HepG2 (cell line): Measurements from ENCODE around the gene WNT3. TPM values are rescaled to one million over a fixed set of nuclear protein-coding genes. Genes with fewer than 3 reads are reported as not detected.

Experiments
- ATAC-seq: fragments of 200-7000 bp; cut with Tn5 transposase; 3 replicates; pipeline ENCODE4 v1.9.1; 2020; ENCODE audit warnings: mild to moderate bottlenecking, moderate library complexity
- BruUV-seq: library from RNA; stranded (reverse); fragments of 400-500 nt; replicated peaks from 2 replicates; lab custom pipeline; 2021; lab: Mats Ljungman, UMichigan
- CTCF ChIA-PET: fragments of 300-600 bp; formaldehyde crosslinking; extraction: SDS; loops from one replicate; lab custom pipeline; 2021; ENCODE audit warnings: low total read pairs, inconsistent platforms, low intra/inter-chr PET ratio; lab: Yijun Ruan, JAX
- POLR2A ChIA-PET: fragments of 350-600 bp; sonication (Branson Sonifier 250); formaldehyde crosslinking; loops from one replicate; lab custom pipeline; 2020; ENCODE audit warnings: antibody characterized with exemption, inconsistent platforms; lab: Yijun Ruan, JAX
- DNase-seq: peaks from one replicate; pipeline ENCODE4 v3.0.0-alpha.2; 2015; ENCODE audit warnings: low spot score
- FAIRE-seq: peaks from 3 replicates; lab custom pipeline; 2011; peaks lifted over from hg19 to GRCh38; lab: Jason Lieb, UNC
- H2AFZ ChIP-seq: one replicate; pipeline ENCODE4 v1.6.1; 2011; ENCODE audit warnings: low read length, inconsistent platforms
- H3K27ac ChIP-seq: fragments of 300-600 bp; 3 replicates; pipeline ENCODE4 v1.8.0; 2011; ENCODE audit warnings: mixed run types, mild to moderate bottlenecking, mixed read lengths, low read length, inconsistent platforms; ENCODE audit not compliant: insufficient read depth; ENCODE audit errors: extremely low read length
- H3K27me3 ChIP-seq, 2 experiments: fragments of 200-600 bp in 1 of 2; 2 replicates in 1 of 2; 3 replicates in 1 of 2; pipeline versions ENCODE4 v1.6.0 to v1.8.0; 2011; ENCODE audit warnings: low read length in 2 of 2, mild to moderate bottlenecking in 2 of 2, moderate library complexity in 2 of 2, inconsistent platforms in 1 of 2; ENCODE audit not compliant: insufficient read depth in 2 of 2, control insufficient read depth in 1 of 2
- H3K36me3 ChIP-seq, 2 experiments: fragments of 200-600 bp in 1 of 2; replicated peaks in 1 of 2; 2 replicates in 1 of 2; 3 replicates in 1 of 2; pipeline versions ENCODE4 v1.5.1 to v1.8.0; 2011; ENCODE audit warnings: low read length in 2 of 2, inconsistent platforms in 1 of 2; ENCODE audit not compliant: insufficient read depth in 2 of 2, control insufficient read depth in 1 of 2
- H3K4me1 ChIP-seq: 2 replicates; pipeline ENCODE4 v1.5.1; 2012; ENCODE audit warnings: low read length, inconsistent platforms; ENCODE audit not compliant: insufficient read depth
- H3K4me2 ChIP-seq: 2 replicates; pipeline ENCODE4 v1.6.0; 2011; ENCODE audit warnings: low read depth, low read length, inconsistent platforms
- H3K4me3 ChIP-seq, 3 experiments: fragments of 200-600 bp in 1 of 3; sonication (generic), shearing (Covaris generic) in 1 of 3; replicated peaks in 1 of 3; 2 replicates each; pipeline ENCODE4 v1.5.1; 2011 to 2016; ENCODE audit warnings: low read length in 3 of 3, inconsistent platforms in 2 of 3, low read depth in 2 of 3, mild to moderate bottlenecking in 2 of 3, control low read depth in 1 of 3, mixed read lengths in 1 of 3; ENCODE audit not compliant: insufficient read depth in 1 of 3
- H3K79me2 ChIP-seq: one replicate; pipeline ENCODE4 v1.6.1; 2011; ENCODE audit warnings: low read length, inconsistent platforms; ENCODE audit not compliant: insufficient read depth
- H3K9ac ChIP-seq: 2 replicates; pipeline ENCODE4 v1.6.0; 2011; ENCODE audit warnings: mild to moderate bottlenecking, low read depth, low read length, inconsistent platforms; ENCODE audit not compliant: insufficient read depth
- H3K9me3 ChIP-seq: 2 replicates; pipeline ENCODE4 v1.5.1; 2012; ENCODE audit warnings: mild to moderate bottlenecking, low read length
- H4K20me1 ChIP-seq: 2 replicates; pipeline ENCODE4 v1.6.0; 2011; ENCODE audit warnings: inconsistent platforms, mild to moderate bottlenecking, low read length, moderate library complexity; ENCODE audit not compliant: insufficient read depth
- BRF2 ChIP-seq: sonication (generic); formaldehyde crosslinking; IDR thresholded peaks from 2 replicates; pipeline ENCODE4 v1.8.1; 2022; ENCODE audit warnings: mild to moderate bottlenecking, missing genetic modification reagents
- CCDC6 ChIP-seq: sonication (generic); formaldehyde crosslinking; IDR thresholded peaks from 2 replicates; pipeline ENCODE4 v1.8.1; 2022; ENCODE audit warnings: mild to moderate bottlenecking, missing genetic modification reagents, moderate library complexity
- CREM ChIP-seq, 2 experiments: sonication (generic) in 1 of 2; formaldehyde crosslinking in 1 of 2; IDR thresholded peaks; 2 replicates each; pipeline versions ENCODE4 v1.4.0 to v1.6.1; 2016 to 2020; ENCODE audit warnings: antibody characterized with exemption in 1 of 2, mild to moderate bottlenecking in 1 of 2, missing genetic modification reagents in 1 of 2
- HOXA5 ChIP-seq: sonication (generic); formaldehyde crosslinking; IDR thresholded peaks from 2 replicates; pipeline ENCODE4 v1.4.0; 2020; ENCODE audit warnings: missing genetic modification reagents
- MAX ChIP-seq: IDR thresholded peaks from 2 replicates; pipeline ENCODE4 v1.6.1; 2012; ENCODE audit warnings: inconsistent platforms
- POLR2G ChIP-seq: fragments of 200-400 bp; formaldehyde crosslinking; IDR thresholded peaks from 2 replicates; pipeline ENCODE4 v1.6.1; 2018; ENCODE audit warnings: mild to moderate bottlenecking, low read depth, low read length, moderate library complexity
- SP1 ChIP-seq, 2 experiments: fragments of 450-650 bp in 1 of 2; sonication (generic) in 1 of 2; formaldehyde crosslinking in 1 of 2; IDR thresholded peaks; 2 replicates each; pipeline versions ENCODE4 v1.4.0 to v1.6.1; 2016 to 2020; ENCODE audit warnings: missing genetic modification reagents in 1 of 2
- STAG1 ChIP-seq: sonication (generic); formaldehyde crosslinking; IDR thresholded peaks from 2 replicates; pipeline ENCODE4 v1.4.0; 2020; ENCODE audit warnings: missing genetic modification reagents
- ZBTB33 ChIP-seq: sonication (generic); formaldehyde crosslinking; IDR thresholded peaks from 2 replicates; pipeline ENCODE4 v1.4.0; 2020; ENCODE audit warnings: missing genetic modification reagents
- ZBTB42 ChIP-seq: sonication (generic); formaldehyde crosslinking; IDR thresholded peaks from 2 replicates; pipeline ENCODE4 v1.5.0; 2020; ENCODE audit warnings: mild to moderate bottlenecking, missing genetic modification reagents
- ZFP37 ChIP-seq: sonication (generic); formaldehyde crosslinking; IDR thresholded peaks from 2 replicates; pipeline ENCODE4 v1.4.0; 2020; ENCODE audit warnings: missing genetic modification reagents, borderline replicate concordance
- ZNF598 ChIP-seq: sonication (generic); formaldehyde crosslinking; IDR thresholded peaks from 2 replicates; pipeline ENCODE4 v1.5.1; 2020; ENCODE audit warnings: mild to moderate bottlenecking, missing genetic modification reagents, borderline replicate concordance
- ZNF644 ChIP-seq: IDR thresholded peaks from 2 replicates; pipeline ENCODE4 v1.6.1; 2016; ENCODE audit warnings: low read depth
- ZNF782 ChIP-seq: sonication (generic); formaldehyde crosslinking; IDR thresholded peaks from 2 replicates; pipeline ENCODE4 v1.4.0; 2020; ENCODE audit warnings: missing genetic modification reagents, mild to moderate bottlenecking, borderline replicate concordance
- ZNF788 ChIP-seq: sonication (generic); formaldehyde crosslinking; IDR thresholded peaks from 2 replicates; pipeline ENCODE4 v1.5.0; 2020; ENCODE audit warnings: mild to moderate bottlenecking, missing genetic modification reagents, borderline replicate concordance
- ZNF790 ChIP-seq: sonication (generic); formaldehyde crosslinking; IDR thresholded peaks from 2 replicates; pipeline ENCODE4 v1.8.0; 2022; ENCODE audit warnings: missing genetic modification reagents, mild to moderate bottlenecking, borderline replicate concordance
- ZSCAN22 ChIP-seq: sonication (generic); formaldehyde crosslinking; IDR thresholded peaks from 2 replicates; pipeline ENCODE4 v1.4.0; 2020; ENCODE audit warnings: mild to moderate bottlenecking, missing genetic modification reagents
- ZSCAN29 ChIP-seq: sonication (generic); formaldehyde crosslinking; conservative IDR thresholded peaks from 2 replicates; pipeline ENCODE4 v1.4.0; 2020; ENCODE audit warnings: mild to moderate bottlenecking, missing genetic modification reagents
- WGBS: methylation state at CpG from one replicate; pipeline ENCODE4 v1.1.6; 2017; ENCODE audit warnings: low lambda C conversion rate; 5-methylcytosine and 5-hydroxymethylcytosine counted together
- in situ Hi-C: cut with HindIII; loops from 2 replicates; pipeline ENCODE4 v1.10.0; 2017; ENCODE audit warnings: low pct_unique_long_range_greater_than_20kb; ENCODE audit not compliant: extremely low pct_ligation_motif_present
- intact Hi-C: fragments of 100-400 bp; cut with micrococcal nuclease; formaldehyde crosslinking; loops from one replicate; pipeline ENCODE4 v1.10.0; 2022; ENCODE audit not compliant: unreplicated experiment
- polyA plus RNA-seq, 8 experiments: library from polyadenylated mRNA; depleted of rRNA in 3 of 8; stranded (reverse) in 7 of 8; unstranded in 1 of 8; fragments of >200 nt; fragmentation: Illumina TruSeq in 4 of 8; extraction: Trizol in 4 of 8; gene quantifications; 2 replicates each; pipeline versions ENCODE4 v1.2.1 to v1.2.3, GENCODE V29; 2011 to 2016; ENCODE audit warnings: low read depth in 4 of 8, missing spikeins in 1 of 8, mixed read lengths in 1 of 8; ENCODE audit not compliant: insufficient read depth in 1 of 8
- total RNA-seq, 5 experiments: library from RNA; depleted of rRNA; stranded (reverse); fragments of >200 nt; fragmentation: Illumina TruSeq; extraction: Trizol; gene quantifications; 2 replicates each; pipeline ENCODE4 v1.2.3, GENCODE V29; 2016; ENCODE audit warnings: low read depth in 1 of 5
- TF ChIP-seq, protein P1 (sequence below): IDR thresholded peaks from 2 replicates; pipeline ENCODE4 v1.6.1; 2018; ENCODE audit warnings: missing genetic modification reagents

Gene WNT3
- total and polyA plus RNA-seq, 2 of the 13 experiments (the other 11 are each of a cell fraction or from before 2014, with no cell fraction given): 8.5 to 10.3 TPM

GRCh38 chr17:46827274-46827673 is 8.8 kb upstream of the WNT3 start:
- H3K27ac ChIP-seq: no peak overlapping the region
- intact Hi-C loops (no loop called here), in situ Hi-C loops (loop anchor here (25.0 kb wide), 1 partner anchor 815 kb away; no protein-coding TSS in a partner anchor)
- POLR2A ChIA-PET: interaction anchor here (1.0 kb wide), 1 partner anchor 8 kb away, joined by 4 read pairs; no protein-coding TSS in a partner anchor
- WGBS: 15% methylated on average over 2 of the region's 2 CpGs
- no peak overlapping the region for H3K4me2 ChIP-seq
- TF ChIP-seq STAG1 (CRISPR knock-in tag) (no peak), ZNF644 (no peak), ZNF790 (no peak), ZBTB42 (CRISPR knock-in tag) (no peak), ZSCAN29 (CRISPR knock-in tag) (no peak), ZNF598 (CRISPR knock-in tag) (no peak), ZNF788 (no peak), ZFP37 (no peak), MAX (no peak), ZBTB33 (CRISPR knock-in tag) (no peak), HOXA5 (no peak), SP1 (IDR thresholded peaks at IDR 0.05) (no peak), SP1 (CRISPR knock-in tag; IDR thresholded peaks at IDR 0.05) (no peak), CREM (IDR thresholded peaks at IDR 0.05) (no peak), CREM (CRISPR knock-in tag; IDR thresholded peaks at IDR 0.05) (no peak), BRF2 (CRISPR knock-in tag) (no peak), ZNF782 (CRISPR knock-in tag) (no peak), POLR2G (no peak), CCDC6 (CRISPR knock-in tag) (no peak), ZSCAN22 (CRISPR knock-in tag) (no peak)
- TF ChIP-seq, protein P1, sequence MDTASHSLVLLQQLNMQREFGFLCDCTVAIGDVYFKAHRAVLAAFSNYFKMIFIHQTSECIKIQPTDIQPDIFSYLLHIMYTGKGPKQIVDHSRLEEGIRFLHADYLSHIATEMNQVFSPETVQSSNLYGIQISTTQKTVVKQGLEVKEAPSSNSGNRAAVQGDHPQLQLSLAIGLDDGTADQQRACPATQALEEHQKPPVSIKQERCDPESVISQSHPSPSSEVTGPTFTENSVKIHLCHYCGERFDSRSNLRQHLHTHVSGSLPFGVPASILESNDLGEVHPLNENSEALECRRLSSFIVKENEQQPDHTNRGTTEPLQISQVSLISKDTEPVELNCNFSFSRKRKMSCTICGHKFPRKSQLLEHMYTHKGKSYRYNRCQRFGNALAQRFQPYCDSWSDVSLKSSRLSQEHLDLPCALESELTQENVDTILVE (CRISPR knock-in tag): no peak
- H4K20me1 ChIP-seq: no peaks in the 10 kb centered on the region
- FAIRE-seq: no peak
- no peak overlapping the region for H2AFZ ChIP-seq
- CTCF ChIA-PET: no interaction called here
- DNase-seq: no peak
- no TSS peak for BruUV-seq
- H3K27me3 ChIP-seq: peaks cover 11 to 21% of the 10 kb centered on the region in 2 experiments; a peak in 4 of 5 replicates
- no peaks in the 10 kb centered on the region for H3K36me3 ChIP-seq
- H3K79me2 ChIP-seq: no peaks in the 10 kb centered on the region
- no peak overlapping the region for H3K9ac ChIP-seq
- H3K9me3 ChIP-seq: no peaks in the 10 kb centered on the region
- ATAC-seq: no peak
- H3K4me1 ChIP-seq: peaks cover under 1% of the 10 kb centered on the region; the same call in 1 of the 2 replicates
- H3K4me3 ChIP-seq: no peak overlapping the region
